NOMO-1 treated with dmso at 0.1 percent for 144 hours (cell line): ENCODE results near the gene EDARADD.
A peak's percentile ranks its signal among the peaks of the same experiment; 100 is the strongest.
"Not testable (repeated sequence)": the region's sequence is repeated elsewhere in the genome, so short reads cannot be mapped to it uniquely, and the experiment has no call there.

Experiments used
- DNase-seq: peaks from one replicate; lab custom pipeline; 2025; ENCODE audit not compliant: unreplicated experiment; lab: John Stamatoyannopoulos, UW

The EDARADD gene

DNA sequence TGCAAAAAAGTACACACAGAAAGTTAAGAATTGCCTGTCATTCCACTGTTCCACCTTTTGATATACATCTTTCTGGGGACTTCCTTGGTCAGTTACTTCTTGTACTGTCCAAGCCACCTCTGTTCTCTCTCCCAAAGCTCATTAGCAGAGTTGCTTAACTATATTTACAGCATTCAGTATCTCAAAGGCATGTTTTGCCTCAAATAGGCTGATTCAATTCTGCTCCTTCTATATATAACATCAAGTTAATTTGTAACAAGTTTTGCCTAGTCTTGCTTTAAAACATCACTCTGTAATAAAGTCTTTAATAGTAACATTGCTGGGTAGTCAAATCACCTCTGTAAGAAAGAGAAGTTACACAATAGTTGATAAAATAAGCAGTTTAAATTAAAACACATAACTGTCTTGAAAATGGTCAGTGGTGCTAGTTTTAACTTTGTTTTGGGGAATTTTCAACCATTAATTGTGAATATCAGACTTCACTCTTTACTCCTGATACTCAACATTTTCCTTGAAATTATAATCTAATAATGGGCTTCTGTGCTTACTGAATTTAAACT lies 35.7 kb downstream of the EDARADD start:
- DNase-seq: no peak

DNA sequence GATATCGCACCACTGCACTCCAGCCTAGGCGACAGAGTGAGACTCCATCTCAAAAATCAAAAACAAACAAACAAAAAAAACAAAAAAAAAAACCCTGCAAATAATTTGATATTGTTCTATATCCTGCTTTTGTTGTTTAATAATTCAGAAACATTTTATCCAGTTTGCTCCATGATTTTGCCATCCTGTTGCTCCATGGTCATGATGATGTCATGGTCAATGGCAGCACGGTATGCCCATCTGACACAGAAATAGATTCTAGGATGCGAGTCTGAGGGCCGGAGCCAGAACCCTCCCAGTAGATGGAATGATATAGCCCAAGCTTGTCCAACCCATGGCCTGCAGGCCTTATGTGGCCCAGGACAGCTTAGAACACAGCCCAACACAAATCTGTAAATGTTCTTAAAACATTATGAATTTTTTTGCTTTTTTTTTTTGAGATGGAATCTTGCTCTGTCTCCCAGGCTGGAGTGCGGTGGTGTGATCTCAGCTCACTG lies 39.8 kb downstream of the EDARADD start:
- DNase-seq: no peak

DNA sequence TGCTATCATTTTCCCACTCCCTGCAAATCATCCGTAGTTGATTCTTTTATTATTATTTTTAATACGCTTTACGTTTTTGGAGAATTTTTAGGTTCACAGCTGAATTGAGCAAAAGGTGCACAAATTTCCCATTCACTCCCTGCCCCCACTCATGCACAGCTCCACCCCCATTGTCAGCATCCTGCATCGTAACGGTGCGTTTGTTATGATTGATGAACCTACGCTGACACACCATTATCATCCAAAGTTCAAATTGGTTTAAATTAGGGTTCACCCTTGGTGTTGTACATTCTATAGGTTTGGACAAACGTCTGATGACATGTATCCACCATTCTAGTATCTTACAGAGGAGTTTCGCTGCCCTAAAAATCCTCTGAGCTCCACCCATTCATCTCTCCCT lies 44.5 kb downstream of the EDARADD start:
- no peak for DNase-seq

DNA sequence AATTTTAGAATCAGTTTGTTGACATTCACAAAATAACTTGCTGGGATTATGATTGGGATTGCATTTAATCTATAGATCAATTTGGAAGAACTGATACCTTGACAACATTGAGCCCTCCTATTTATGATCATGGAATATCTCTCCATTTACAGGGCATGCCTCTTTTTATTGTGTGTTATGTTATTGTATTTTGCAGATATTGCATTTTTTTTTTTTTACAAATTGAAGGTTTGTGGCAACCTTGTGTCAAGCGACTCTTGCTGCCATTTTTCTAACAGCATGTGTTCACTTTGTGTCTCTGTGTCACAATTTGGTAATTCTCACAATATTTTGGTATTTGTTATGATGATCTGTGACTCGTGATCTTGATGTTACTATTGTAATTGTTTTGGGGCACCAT lies 46.3 kb downstream of the EDARADD start:
- DNase-seq: no peak

DNA sequence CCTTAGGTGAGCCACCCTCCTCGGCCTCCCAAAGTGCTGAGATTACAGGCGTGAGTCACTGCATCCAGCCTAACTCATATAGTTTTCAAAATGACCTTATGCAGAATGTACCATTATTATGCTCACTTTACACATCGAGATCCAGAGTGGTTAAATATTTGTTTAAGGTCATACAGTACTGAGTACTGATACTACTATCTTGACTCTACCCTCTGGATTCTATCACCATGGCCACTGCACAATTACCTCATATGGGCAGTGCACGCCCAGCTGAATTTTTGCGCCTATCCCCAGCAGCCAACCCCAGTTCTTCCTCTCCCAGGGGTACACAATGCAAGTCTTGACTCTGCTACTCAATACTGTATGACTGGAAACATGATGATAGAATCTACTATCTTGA lies 56.7 kb downstream of the EDARADD start:
- no peak for DNase-seq

DNA sequence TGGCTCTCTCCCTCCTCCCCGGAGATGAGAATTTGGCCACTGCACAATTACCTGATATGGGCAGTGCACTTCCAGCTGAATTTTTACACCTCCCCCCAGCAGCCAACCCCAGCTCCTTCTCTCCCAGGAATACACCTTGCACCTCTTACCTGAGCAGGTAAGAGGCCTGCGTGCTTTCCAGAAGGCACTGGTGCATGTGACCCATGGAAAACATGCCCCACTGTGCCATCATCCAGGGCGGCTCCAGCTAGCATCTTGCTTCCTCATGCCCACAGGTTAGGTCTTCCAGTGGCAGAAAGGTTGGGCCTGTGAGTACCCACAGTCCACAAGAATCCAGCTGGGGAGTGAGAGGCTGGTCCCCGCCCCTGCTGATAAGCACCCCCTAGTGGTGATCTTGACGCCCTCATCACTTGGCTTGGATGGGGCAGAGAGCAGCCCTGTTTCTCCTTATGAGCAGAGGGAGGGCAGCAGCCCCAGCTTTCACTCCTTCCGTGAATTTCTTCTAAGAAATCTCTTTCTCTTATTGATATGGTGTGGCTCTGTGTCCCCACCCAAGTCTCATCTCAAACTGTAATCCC lies 57.8 kb downstream of the EDARADD start:
- DNase-seq: no peak

DNA sequence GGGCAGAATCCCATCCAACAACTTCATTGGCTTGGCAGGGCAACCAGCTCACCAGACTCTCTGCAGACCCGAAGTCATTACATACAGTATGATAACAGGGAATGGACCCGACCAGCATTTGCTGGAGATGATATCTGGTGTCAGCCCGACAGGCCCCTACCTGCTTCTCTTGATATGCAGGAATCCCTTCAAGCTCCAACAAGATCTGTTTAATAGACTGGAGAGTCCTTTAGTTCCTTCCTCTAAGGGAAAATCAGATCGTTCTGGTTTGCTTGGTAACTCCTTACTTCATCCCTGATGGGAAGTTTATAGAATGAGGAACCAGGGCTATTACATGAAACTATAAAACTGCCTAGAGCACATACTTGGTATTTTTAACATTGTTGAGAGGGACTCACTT lies 61.2 kb downstream of the EDARADD start:
- DNase-seq: no peak

DNA sequence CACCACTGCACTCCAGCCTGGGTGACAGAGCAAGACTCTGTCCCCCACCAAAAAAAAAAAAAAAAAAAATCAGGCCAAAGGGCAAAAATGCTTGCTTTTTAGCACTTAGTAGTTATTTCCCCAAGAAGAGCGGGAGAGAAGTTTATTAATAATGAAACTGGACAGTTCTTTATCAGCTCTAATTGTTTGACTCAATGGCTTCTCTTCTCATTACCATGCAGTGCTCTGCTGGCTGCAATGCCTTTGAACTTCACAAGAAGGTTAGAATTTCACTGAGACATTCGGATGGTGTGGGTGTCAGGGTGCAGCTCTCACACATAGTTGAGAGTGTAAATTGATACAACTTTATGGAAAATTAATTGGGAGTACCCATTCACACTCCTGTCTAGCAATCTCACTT lies 63.7 kb downstream of the EDARADD start:
- no peak for DNase-seq

DNA sequence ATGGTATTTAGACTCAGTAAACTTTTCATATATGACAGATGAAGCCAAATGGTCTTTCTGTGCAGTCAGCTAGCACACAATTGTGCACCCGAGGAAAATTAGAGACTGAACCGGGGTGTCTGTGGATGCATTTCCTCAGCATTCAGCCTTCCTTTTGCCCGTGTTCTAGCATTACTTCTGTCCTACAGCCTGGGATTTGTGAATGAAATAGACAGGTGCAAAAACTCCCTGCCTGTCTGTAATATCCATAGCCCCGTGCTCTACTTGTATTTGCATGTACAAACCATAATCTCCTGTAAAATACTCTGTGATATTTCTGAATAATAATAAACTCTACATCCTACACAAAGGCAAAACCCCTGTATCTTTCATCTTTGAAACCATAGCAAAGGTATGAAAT lies 64.9 kb downstream of the EDARADD start:
- no peak for DNase-seq

DNA sequence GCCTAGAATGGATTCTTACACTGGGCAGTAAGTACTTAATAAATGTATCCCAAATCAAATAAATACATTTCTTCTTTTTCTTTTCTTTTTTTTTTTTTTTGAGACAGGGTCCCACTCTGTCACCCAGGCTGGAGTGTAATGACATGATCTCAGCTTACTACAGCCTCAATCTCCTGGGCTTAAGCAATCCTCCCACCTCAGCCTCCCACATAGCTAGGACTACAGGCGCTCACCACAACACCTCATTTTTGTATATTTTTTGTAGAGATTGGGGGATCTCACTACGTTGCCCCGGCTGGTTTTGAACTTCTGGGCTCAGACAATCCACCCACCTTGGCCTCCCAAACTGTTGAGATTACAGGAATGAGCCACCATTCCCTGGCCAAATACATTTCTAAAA lies 66.0 kb downstream of the EDARADD start:
- DNase-seq: no peak

DNA sequence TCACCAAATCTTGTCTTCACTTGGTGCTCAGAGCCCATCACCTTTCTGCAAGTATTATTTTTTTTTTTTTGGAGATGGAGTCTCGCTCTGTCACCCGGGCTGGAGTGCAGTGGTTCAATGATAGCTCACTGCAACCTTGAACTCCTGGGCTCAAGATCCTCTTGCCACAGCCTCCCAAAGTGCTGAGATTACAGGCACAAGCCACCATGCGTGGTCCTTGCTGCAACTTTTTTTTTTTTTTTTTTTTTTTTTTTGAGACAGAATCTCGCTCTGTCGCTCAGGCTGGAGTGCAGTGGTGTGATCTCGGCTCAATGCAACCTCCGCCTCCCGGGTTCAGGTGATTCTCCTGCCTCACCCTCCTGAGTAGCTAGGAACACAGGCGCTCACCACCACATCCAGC lies 70.1 kb downstream of the EDARADD start:
- DNase-seq: not testable (repeated sequence)

DNA sequence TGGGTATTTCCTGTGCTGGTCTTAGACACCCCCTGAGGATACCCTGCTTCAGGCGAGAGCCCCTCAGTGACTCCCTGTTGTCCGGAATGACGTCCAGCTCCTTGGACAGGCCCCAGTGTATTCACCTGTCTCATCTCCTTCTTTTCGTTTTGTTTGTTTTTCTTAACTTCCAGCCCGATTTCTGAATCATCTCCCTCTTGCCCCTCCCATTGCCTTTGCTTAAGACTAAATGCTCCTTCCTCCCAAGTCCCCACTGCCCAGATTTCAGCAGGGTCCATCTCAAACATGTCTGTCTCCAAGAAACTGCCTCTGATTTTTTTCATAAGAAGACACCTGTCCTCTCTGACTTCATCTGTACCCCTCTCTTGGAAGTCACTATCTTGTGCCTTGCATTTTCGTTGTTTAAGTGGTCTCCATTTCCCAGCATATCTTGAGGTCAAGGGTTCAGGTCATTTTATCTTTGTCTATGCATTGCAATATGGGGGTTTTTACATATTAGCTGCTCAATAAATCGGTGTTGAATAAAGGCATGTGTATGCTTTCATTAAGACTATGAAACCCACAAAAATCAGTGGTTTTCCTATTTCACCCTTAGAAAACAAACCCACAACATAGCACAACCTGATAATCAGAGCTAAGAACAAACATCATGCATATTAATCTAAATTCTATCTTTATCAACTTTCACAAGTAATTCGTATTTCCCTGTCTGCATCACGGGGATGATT lies 71.3 kb downstream of the EDARADD start:
- DNase-seq: no peak

DNA sequence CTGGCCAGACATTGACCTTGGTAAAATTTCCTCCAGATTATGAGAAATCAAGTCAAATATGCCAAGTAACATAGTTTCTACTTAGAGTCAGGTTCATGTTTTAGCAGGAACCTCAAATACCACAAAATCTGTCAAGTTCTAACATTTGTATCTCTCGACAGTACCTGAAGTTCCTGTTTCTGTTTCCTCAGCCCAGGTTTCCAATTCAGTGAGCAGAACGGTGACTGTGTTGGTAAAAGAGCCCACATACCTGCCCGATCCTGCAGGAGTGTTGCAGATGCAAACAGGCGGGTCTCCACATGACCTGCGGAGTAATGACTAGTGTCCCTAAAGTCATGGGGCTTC lies 71.8 kb downstream of the EDARADD start:
- DNase-seq: peak; percentile 10

DNA sequence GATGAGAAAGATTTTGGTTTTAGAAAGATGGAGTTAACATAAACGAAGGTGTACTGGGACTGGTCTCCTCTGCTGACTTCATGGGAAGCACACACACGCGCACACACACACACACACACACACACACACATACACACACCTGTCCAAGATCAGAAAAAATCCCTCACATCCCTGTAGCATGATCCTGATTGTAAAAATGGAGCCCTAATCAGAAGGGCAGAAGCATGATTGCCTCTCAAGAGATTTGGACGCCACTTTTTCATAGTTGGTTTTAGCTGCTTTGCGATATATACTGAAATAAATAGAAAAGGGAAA lies 73.2 kb downstream of the EDARADD start:
- no peak for DNase-seq

DNA sequence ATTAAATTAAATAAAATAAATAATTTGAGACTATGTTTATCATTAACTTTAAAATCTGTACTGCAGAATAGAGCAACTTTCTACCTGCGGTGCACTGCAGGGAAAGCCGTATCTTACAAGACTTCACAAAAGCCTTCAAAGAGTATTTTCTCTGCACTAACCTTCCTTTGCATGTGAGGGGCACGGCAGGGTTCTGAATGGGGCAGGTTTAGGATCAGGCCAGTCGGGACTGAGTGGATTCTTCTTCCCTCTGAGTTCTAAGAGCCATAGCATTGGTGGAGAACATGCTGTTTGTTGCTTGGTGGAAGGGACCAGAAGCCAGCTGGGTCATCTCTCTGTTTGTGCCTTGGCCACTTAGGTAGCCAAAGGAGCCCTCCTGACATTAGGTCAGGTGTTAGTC lies 74.5 kb downstream of the EDARADD start:
- no peak for DNase-seq

DNA sequence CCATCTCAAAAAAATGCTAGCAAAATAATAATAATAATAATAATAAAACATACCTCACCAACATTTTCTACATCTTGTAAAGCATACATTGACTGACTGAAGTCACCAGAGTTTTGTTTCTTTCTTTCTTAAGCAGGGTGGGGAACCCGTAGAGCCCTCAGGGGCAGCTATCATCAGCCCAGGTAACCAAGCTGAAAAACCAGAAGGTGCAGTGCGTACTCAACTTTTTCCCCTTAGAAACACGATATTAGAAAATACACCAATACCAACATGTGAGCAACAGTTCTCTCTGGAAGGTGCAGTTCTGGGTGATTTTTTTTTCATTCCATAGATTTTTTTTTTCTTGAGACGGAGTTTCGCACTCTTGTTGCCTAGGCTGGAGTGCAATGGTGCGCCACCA lies 75.4 kb downstream of the EDARADD start:
- DNase-seq: no peak

DNA sequence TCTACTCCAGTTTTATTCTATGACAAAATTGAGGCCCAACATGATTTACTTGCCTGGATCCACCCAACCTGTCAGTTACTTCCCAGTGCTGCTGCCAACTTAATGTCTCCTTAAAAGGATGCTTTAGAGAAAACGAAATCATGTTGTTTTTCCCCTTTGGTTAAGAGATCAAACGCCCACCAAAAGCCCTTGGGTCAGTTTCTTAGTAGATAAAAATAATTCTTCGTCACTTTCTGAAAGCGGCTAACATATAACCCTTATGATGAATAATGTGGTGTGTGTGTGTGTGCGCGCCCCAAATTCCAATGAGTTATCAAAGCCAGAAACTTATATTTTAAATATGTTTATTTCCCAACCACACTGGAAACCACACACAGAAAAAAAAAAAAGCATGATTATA lies 77.0 kb downstream of the EDARADD start:
- no peak for DNase-seq

DNA sequence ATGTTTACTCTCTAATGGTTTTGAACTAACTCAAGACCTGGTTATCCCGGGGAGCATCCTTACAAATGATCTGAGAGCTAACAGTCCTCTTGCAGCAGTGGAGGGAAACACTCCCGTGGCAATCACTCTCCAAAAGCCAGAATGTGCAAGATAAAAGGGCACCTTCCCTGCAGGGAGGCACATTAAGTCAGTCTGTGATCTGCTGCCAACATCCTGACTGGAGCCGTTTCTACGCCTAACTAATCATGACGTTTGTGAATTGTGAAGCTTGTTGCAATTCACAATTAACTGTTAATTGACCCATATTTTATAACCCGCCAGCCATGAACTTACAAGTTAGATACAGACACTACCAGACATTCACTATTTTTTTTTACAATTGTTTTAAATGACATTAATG lies 77.6 kb downstream of the EDARADD start:
- no peak for DNase-seq

DNA sequence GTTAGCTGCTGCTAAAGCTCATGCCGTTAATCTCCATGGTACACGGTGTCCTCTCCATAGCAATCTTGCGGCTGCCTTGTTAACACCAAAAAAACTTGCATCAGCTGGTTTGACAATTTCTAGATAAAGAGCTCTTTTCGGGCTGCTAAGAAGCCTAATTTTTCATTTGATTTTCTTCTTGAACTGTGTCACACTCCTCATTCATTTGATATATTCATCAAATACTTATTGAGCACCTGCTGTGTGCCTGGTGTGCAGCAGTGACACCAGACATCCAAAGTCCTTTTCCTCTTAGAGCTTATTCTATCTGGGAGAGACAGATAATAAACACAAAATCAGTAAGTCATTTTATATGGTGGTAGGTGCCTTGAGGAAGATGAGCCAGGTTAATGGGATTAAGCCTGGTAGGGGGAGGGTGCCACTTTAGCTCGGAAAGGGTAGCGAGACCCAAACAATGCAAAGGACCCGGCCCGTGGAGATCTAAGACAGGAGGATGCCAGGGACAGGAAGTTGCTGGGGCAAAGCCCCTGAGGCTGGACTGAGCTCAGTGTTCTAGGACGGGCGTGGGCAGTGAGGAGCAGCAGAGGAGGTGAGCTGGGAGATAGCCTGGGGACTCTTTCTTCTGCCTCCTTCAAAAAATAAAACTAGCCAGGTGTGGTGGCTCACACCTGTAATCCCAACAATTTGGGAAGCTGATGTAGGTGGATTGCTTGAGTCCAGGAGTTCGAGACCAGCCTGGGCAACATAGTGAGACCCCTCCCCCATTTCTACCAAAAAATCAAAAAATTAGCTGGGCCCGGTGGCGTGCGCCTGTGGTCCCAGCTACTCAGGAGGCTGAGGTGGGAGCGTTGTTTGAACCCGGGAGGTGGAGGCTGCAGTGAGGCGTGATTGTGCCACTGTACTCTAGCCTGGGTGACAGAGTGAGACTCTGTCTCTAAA lies 79.0 kb downstream of the EDARADD start:
- DNase-seq: no peak

DNA sequence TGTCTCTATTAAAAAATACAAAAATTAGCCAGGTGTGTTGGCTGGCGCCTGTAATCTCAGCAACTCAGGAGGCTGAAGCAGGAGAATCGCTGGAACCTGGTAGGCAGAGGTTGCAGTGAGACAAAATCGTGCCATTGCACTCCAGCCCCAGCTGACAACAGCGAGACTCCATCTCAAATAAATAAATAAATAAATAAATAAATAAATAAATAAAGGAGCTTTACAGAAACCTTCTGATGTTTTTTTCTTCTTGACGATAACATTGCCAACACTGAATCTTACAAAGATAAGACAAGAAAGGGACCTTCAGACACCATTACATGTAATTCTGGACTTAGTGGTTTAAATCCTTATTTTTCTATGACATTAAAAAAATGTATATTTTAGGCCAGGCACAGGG lies 81.9 kb downstream of the EDARADD start:
- DNase-seq: no peak

DNA sequence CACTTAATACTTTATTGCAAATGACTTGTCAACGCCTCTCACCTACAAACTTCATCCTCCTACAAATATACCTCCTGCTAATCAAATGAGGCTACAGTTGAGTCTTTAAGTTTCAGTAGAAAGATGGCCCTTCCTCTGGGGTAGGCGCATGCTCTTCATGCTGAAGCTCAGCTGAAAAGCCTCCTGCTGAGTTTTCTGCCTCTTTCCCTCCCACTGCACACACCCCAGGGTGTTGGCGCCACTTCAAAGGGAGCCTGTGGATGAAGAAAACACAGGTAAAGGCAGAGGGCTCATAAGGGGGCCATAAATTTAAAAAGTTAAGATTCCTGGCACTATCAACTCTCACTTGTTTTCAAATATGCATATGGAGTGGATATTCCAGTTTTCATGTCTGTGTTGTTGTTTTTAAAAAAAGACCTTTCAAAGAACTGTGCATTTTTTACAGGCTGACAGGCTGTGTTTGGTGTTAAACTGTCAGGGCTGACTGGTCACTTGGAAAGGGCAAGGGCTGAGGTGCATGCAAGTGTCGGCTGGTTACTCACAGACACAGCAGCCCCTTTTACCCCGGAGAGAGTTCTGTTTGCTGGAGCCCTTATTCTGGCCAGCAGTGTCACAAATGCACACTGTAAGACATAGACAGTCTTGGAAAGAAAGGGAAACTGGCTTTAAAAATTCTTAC lies 86.8 kb downstream of the EDARADD start:
- DNase-seq: no peak
